SU-DHL-6 (cell line): ENCODE results near the gene ANAPC4.

Experiments used
- H2AFZ ChIP-seq: fragments of 200-600 bp; sonication (generic); 2 replicates; pipeline ENCODE4 v1.6.1; 2014; ENCODE audit warnings: low read depth, mild to moderate bottlenecking, moderate library complexity, mixed read lengths, antibody characterized with exemption, low read length; ENCODE audit not compliant: severe bottlenecking
- H3F3A ChIP-seq: fragments of 200-600 bp; shearing (Covaris generic); 2 replicates; pipeline ENCODE4 v1.6.0; 2016; ENCODE audit warnings: antibody characterized with exemption, mild to moderate bottlenecking; ENCODE audit not compliant: insufficient read depth
- H3K27ac ChIP-seq: fragments of 200-600 bp; sonication (generic); 2 replicates; pipeline ENCODE4 v1.5.1; 2016; ENCODE audit warnings: low read depth, mild to moderate bottlenecking, low read length, moderate library complexity, mixed read lengths
- H3K27me3 ChIP-seq: fragments of 200-600 bp; sonication (generic), shearing (Covaris generic); 2 replicates; pipeline ENCODE4 v1.6.0; 2014; ENCODE audit warnings: mild to moderate bottlenecking, low read length
- H3K36me3 ChIP-seq: fragments of 200-600 bp; sonication (generic); 2 replicates; pipeline ENCODE4 v1.6.1; 2014; ENCODE audit warnings: mild to moderate bottlenecking, low read length, mixed read lengths
- H3K4me2 ChIP-seq: fragments of 300-600, 200-600 bp; shearing (Covaris generic), sonication (generic); 2 replicates; pipeline ENCODE4 v1.6.0; 2014; ENCODE audit warnings: low read length, low read depth, mild to moderate bottlenecking; ENCODE audit not compliant: poor library complexity, severe bottlenecking
- H3K4me3 ChIP-seq: fragments of 200-600 bp; sonication (generic); 2 replicates; pipeline ENCODE4 v1.5.1; 2014; ENCODE audit warnings: antibody characterized with exemption, low read length, mild to moderate bottlenecking, mixed read lengths; ENCODE audit not compliant: insufficient read depth, poor library complexity, severe bottlenecking
- H3K79me2 ChIP-seq: fragments of 200-600 bp; sonication (generic); 2 replicates; pipeline ENCODE4 v1.6.1; 2014; ENCODE audit warnings: mild to moderate bottlenecking, low read length, moderate library complexity; ENCODE audit not compliant: insufficient read depth
- H3K9ac ChIP-seq: fragments of 200-600 bp; sonication (generic); 2 replicates; pipeline ENCODE4 v1.7.0; 2014; ENCODE audit warnings: mild to moderate bottlenecking, low read length
- H3K9me2 ChIP-seq: fragments of 200-600 bp; sonication (generic); replicated peaks from 2 replicates; pipeline ENCODE4 v1.6.1; 2014; ENCODE audit warnings: low read length; ENCODE audit not compliant: insufficient read depth
- H3K9me3 ChIP-seq: fragments of 200-600 bp; sonication (generic); 2 replicates; pipeline ENCODE4 v1.6.1; 2014; ENCODE audit warnings: low read length, mixed read lengths; ENCODE audit not compliant: insufficient read depth
- H4K20me1 ChIP-seq: fragments of 200-600 bp; sonication (generic); 2 replicates; pipeline ENCODE4 v1.6.1; 2014; ENCODE audit warnings: low read depth, mild to moderate bottlenecking, antibody characterized with exemption, low read length, moderate library complexity, mixed read lengths
- EZH2phosphoT487 ChIP-seq: fragments of 200-600 bp; sonication (generic), shearing (Covaris generic); conservative IDR thresholded peaks from 2 replicates; pipeline ENCODE4 v1.6.1; 2018; ENCODE audit warnings: mild to moderate bottlenecking, antibody characterized with exemption, low read length, moderate library complexity, mixed read lengths
- TF ChIP-seq, protein P1 (sequence below): fragments of 200-600 bp; sonication (generic); IDR thresholded peaks from one replicate; pipeline ENCODE4 v1.5.1; 2017; ENCODE audit warnings: antibody characterized with exemption, mild to moderate bottlenecking, low read length, moderate library complexity; ENCODE audit not compliant: insufficient read depth, poor library complexity, severe bottlenecking

Gene ANAPC4

DNA sequence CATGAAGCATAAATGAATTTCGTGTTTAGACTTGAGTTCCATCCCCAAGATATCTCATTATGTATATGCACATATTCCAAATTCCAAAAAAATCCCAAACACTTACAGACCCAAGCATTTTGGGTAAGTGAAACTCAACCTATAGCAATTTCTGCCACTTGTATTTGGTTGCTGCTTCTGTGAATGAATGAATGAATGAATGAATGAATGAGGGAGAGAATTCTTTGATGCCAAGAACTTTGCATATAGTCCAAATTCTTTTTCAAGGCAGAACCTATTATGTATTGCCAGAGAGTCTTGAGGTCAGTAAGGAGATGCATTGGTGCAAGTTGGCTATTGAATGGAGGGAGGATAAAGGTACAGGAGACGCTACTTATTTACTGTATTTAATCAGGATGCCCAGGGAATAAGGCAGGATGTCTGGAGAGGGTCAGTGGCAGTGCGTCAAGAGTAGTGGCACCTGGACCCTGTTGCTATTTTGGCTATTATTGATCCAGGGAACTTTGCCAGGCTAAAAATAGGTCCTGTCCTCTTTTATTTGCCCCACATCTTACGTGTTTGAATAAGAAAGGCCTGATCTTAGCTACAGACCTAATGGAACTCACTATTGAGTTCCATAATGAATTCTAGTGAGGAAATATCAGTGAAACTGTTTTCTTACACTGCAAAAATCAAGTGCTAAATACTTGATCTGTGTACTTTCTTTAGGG lies 33.9 kb downstream of the ANAPC4 start:
- TF ChIP-seq, protein P1, sequence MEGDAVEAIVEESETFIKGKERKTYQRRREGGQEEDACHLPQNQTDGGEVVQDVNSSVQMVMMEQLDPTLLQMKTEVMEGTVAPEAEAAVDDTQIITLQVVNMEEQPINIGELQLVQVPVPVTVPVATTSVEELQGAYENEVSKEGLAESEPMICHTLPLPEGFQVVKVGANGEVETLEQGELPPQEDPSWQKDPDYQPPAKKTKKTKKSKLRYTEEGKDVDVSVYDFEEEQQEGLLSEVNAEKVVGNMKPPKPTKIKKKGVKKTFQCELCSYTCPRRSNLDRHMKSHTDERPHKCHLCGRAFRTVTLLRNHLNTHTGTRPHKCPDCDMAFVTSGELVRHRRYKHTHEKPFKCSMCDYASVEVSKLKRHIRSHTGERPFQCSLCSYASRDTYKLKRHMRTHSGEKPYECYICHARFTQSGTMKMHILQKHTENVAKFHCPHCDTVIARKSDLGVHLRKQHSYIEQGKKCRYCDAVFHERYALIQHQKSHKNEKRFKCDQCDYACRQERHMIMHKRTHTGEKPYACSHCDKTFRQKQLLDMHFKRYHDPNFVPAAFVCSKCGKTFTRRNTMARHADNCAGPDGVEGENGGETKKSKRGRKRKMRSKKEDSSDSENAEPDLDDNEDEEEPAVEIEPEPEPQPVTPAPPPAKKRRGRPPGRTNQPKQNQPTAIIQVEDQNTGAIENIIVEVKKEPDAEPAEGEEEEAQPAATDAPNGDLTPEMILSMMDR, result no peak
- no peak for TF ChIP-seq EZH2phosphoT487
- Histone ChIP-seq H4K20me1 (no peaks in the 10 kb centered on the region), H3K9me2 (no peaks in the 10 kb centered on the region), H3K4me3 (no peak overlapping the region), H3F3A (no peaks in the 10 kb centered on the region), H3K36me3 (peaks cover 67% of the 10 kb centered on the region), H3K9me3 (no peaks in the 10 kb centered on the region), H3K4me2 (no peak overlapping the region), H3K27me3 (no peaks in the 10 kb centered on the region), H3K9ac (no peak overlapping the region), H3K27ac (no peak overlapping the region), H3K79me2 (no peaks in the 10 kb centered on the region), H2AFZ (no peak overlapping the region)

GRCh38 chr4:25413261-25413660 lies 36.2 kb downstream of the ANAPC4 start:
- TF ChIP-seq, protein P1, result no peak
- no peak for TF ChIP-seq EZH2phosphoT487
- Histone ChIP-seq H2AFZ (no peak overlapping the region), H3F3A (no peaks in the 10 kb centered on the region), H3K27ac (no peak overlapping the region), H3K27me3 (no peaks in the 10 kb centered on the region), H3K4me2 (no peak overlapping the region), H3K4me3 (no peak overlapping the region), H4K20me1 (no peaks in the 10 kb centered on the region), H3K9me2 (no peaks in the 10 kb centered on the region), H3K9me3 (no peaks in the 10 kb centered on the region), H3K36me3 (peaks cover 60% of the 10 kb centered on the region), H3K79me2 (no peaks in the 10 kb centered on the region), H3K9ac (no peak overlapping the region)

GRCh38 chr4:25417014-25417413 lies 40.0 kb downstream of the ANAPC4 start:
- Histone ChIP-seq H3K27me3 (no peaks in the 10 kb centered on the region), H4K20me1 (no peaks in the 10 kb centered on the region), H2AFZ (no peak overlapping the region), H3K36me3 (peaks cover 37% of the 10 kb centered on the region), H3K9me2 (no peaks in the 10 kb centered on the region), H3K9me3 (no peaks in the 10 kb centered on the region), H3F3A (no peaks in the 10 kb centered on the region), H3K9ac (no peak overlapping the region), H3K4me2 (no peak overlapping the region), H3K79me2 (no peaks in the 10 kb centered on the region), H3K27ac (no peak overlapping the region), H3K4me3 (no peak overlapping the region)
- TF ChIP-seq, protein P1, result no peak
- TF ChIP-seq EZH2phosphoT487, result no peak
